GM12891 (cell line): Measurements from ENCODE around the gene CFAP74.

ENCODE experiments used
- DNase-seq: peaks from one replicate; pipeline ENCODE4 v3.0.0; 2011; ENCODE audit warnings: low spot score; ENCODE audit not compliant: insufficient read length
- FAIRE-seq: peaks from 2 replicates; lab custom pipeline; 2011; peaks lifted over from hg19 to GRCh38; lab: Jason Lieb, UNC
- PAX5 ChIP-seq: IDR thresholded peaks from 2 replicates; pipeline ENCODE4 v1.6.1; 2011; ENCODE audit warnings: low read length, moderate library complexity, mild to moderate bottlenecking; ENCODE audit not compliant: insufficient read depth, severe bottlenecking
- POLR2A ChIP-seq: IDR thresholded peaks from 2 replicates; pipeline ENCODE4 v1.6.1; 2011; ENCODE audit warnings: low read depth, low read length, control low read depth
- POLR2AphosphoS5 ChIP-seq: IDR thresholded peaks from 2 replicates; pipeline ENCODE4 v1.6.1; 2011; ENCODE audit warnings: low read depth, low read length, control low read depth
- POU2F2 ChIP-seq: IDR thresholded peaks from 2 replicates; pipeline ENCODE4 v1.6.1; 2011; ENCODE audit warnings: low read depth, mild to moderate bottlenecking, control low read depth, low read length, moderate library complexity
- SPI1 ChIP-seq: IDR thresholded peaks from 2 replicates; pipeline ENCODE4 v1.6.1; 2011; ENCODE audit warnings: low read depth, low read length, control low read depth
- TAF1 ChIP-seq: IDR thresholded peaks from 2 replicates; pipeline ENCODE4 v1.6.1; 2011; ENCODE audit warnings: low read depth, low read length, control low read depth

CFAP74 gene

GRCh38 chr1:1950940-1951339, 52.6 kb downstream of the CFAP74 start:
- TF ChIP-seq PAX5 (no peak), POLR2AphosphoS5 (no peak), POLR2A (no peak)
- no peak for FAIRE-seq

GRCh38 chr1:1948783-1949182, 54.8 kb downstream of the CFAP74 start:
- no peak for TF ChIP-seq TAF1
- TF ChIP-seq POU2F2 = no peak
- no peak for TF ChIP-seq POLR2A
- TF ChIP-seq PAX5 = no peak
- TF ChIP-seq SPI1 = no peak
- no peak for TF ChIP-seq POLR2AphosphoS5
- no peak for DNase-seq
- no peak for FAIRE-seq

More at GRCh38 chr1:1950940-1951339, 52.6 kb downstream of the CFAP74 start:
- DNase-seq = no peak

GRCh38 chr1:1947493-1947892, 56.1 kb downstream of the CFAP74 start:
- TF ChIP-seq POLR2AphosphoS5 (no peak), POU2F2 (no peak), SPI1 (no peak), POLR2A (no peak), TAF1 (no peak), PAX5 (no peak)
- FAIRE-seq = no peak
- DNase-seq = no peak

GRCh38 chr1:1946540-1946939, 57.0 kb downstream of the CFAP74 start:
- FAIRE-seq (no peak), DNase-seq (no peak)

GRCh38 chr1:1945782-1946393, 57.7 kb downstream of the CFAP74 start:
- FAIRE-seq = no peak
- no peak for DNase-seq
- TF ChIP-seq SPI1 (no peak), POLR2A (no peak), TAF1 (no peak), PAX5 (no peak), POU2F2 (no peak), POLR2AphosphoS5 (no peak)

More at GRCh38 chr1:1946540-1946939, 57.0 kb downstream of the CFAP74 start:
- no peak for TF ChIP-seq POLR2A
- TF ChIP-seq POU2F2 = no peak
- TF ChIP-seq SPI1 = no peak
- no peak for TF ChIP-seq PAX5
- TF ChIP-seq TAF1 = no peak
- TF ChIP-seq POLR2AphosphoS5 = no peak

- no peak for TF ChIP-seq TAF1
- TF ChIP-seq POLR2A = no peak
- no peak for TF ChIP-seq POLR2AphosphoS5
- TF ChIP-seq POU2F2 = no peak
- no peak for TF ChIP-seq SPI1
- no peak for TF ChIP-seq PAX5
- DNase-seq = peak; percentile 79
- FAIRE-seq = peak; percentile 90
Measured at GRCh38 chr1:1943834-1944570, 59.6 kb downstream of the CFAP74 start.

- DNase-seq = no peak
- no peak for FAIRE-seq
- TF ChIP-seq POLR2A = no peak
- no peak for TF ChIP-seq POU2F2
- no peak for TF ChIP-seq PAX5
- no peak for TF ChIP-seq SPI1
- no peak for TF ChIP-seq POLR2AphosphoS5
- TF ChIP-seq TAF1 = no peak
Measured at GRCh38 chr1:1942753-1943656, 60.6 kb downstream of the CFAP74 start.

- no peak for FAIRE-seq
- DNase-seq = no peak
- no peak for TF ChIP-seq POLR2A
- TF ChIP-seq SPI1 = no peak
- no peak for TF ChIP-seq TAF1
- no peak for TF ChIP-seq POLR2AphosphoS5
- TF ChIP-seq POU2F2 = no peak
- no peak for TF ChIP-seq PAX5
Measured at GRCh38 chr1:1941868-1942752, 61.5 kb downstream of the CFAP74 start.

- DNase-seq (no peak), FAIRE-seq (no peak)
- no peak for TF ChIP-seq SPI1
Measured at GRCh38 chr1:1941211-1941841, 62.3 kb downstream of the CFAP74 start.
